Measurements from ENCODE around the gene DMD.

DNA sequence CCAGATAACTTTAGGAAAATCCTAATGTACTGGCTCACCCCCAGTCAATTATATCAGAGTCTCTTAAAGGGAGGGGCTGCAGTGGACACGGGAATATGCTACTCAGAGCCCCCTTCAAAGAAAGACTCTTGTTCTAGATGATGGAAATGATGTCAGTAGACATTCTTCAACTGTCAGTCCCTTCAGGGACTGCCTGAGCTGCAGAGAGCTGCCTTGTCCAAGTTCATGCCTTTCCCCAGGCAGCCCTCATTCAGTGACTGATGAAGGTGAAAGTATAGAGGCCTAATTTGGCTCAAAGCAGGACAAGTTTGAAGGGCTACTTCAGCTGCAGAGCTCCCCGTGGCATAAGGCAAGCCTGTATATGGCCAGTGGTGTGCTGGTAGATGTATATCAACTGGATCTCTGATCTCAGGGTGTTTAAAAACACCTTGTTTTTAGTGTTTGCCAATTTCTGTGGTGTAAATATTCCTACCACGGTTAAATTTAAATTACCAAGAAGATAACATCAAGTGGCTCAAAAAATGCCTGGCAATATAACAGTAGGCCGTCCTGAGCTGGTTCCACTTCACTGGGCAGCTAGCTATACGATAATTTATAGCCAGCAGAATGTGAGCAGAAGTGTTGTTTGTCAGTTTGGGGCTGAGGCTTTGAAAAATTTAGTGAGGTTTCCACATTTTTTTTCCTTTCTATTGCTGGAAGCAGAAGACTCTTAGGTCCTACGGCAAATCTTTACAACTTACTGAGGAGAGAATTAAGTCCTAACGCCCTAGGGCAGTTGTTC lies 1390.7 kb downstream of the DMD start:
- TF ChIP-seq POLR2AphosphoS5 (IDR thresholded peaks at IDR 0.05; ENCODE audit: low read depth, low read length), result no peak
- TF ChIP-seq, protein P1, sequence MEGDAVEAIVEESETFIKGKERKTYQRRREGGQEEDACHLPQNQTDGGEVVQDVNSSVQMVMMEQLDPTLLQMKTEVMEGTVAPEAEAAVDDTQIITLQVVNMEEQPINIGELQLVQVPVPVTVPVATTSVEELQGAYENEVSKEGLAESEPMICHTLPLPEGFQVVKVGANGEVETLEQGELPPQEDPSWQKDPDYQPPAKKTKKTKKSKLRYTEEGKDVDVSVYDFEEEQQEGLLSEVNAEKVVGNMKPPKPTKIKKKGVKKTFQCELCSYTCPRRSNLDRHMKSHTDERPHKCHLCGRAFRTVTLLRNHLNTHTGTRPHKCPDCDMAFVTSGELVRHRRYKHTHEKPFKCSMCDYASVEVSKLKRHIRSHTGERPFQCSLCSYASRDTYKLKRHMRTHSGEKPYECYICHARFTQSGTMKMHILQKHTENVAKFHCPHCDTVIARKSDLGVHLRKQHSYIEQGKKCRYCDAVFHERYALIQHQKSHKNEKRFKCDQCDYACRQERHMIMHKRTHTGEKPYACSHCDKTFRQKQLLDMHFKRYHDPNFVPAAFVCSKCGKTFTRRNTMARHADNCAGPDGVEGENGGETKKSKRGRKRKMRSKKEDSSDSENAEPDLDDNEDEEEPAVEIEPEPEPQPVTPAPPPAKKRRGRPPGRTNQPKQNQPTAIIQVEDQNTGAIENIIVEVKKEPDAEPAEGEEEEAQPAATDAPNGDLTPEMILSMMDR (IDR thresholded peaks at IDR 0.05), result no peak

All from Panc1 (cell line).